Neural cell (in vitro differentiated cells): ENCODE data around the gene LGALS14. TPM values are rescaled to one million over a fixed set of nuclear protein-coding genes. Genes with fewer than 3 reads are reported as not detected.
A peak's percentile ranks its signal among the peaks of the same experiment; 100 is the strongest.

Experiments
- H2AFZ ChIP-seq: fragments of 200-600, 300-800 bp; sonication (generic), shearing (Covaris generic); 2 replicates; pipeline ENCODE4 v1.6.0; 2014; ENCODE audit warnings: low read depth, mild to moderate bottlenecking, antibody characterized with exemption, low read length, moderate library complexity
- H3F3A ChIP-seq: fragments of 200-600 bp; shearing (Covaris generic); 2 replicates; pipeline ENCODE4 v1.6.1; 2016; ENCODE audit warnings: mild to moderate bottlenecking, moderate library complexity, mixed read lengths, antibody characterized with exemption, low read length; ENCODE audit not compliant: insufficient read depth, poor library complexity, severe bottlenecking
- H3K27ac ChIP-seq: fragments of 200-600, 300-800 bp; sonication (generic), shearing (Covaris generic); 2 replicates; pipeline ENCODE4 v1.5.1; 2014; ENCODE audit warnings: mild to moderate bottlenecking, low read length, moderate library complexity
- H3K27me3 ChIP-seq: fragments of 300-800, 200-600 bp; sonication (generic), shearing (Covaris generic); 2 replicates; pipeline ENCODE4 v1.6.0; 2014; ENCODE audit warnings: mild to moderate bottlenecking, low read depth, low read length, moderate library complexity; ENCODE audit not compliant: insufficient read depth
- H3K36me3 ChIP-seq: fragments of 300-800, 200-600 bp; sonication (generic), shearing (Covaris generic); 2 replicates; pipeline ENCODE4 v1.5.1; 2014; ENCODE audit warnings: mild to moderate bottlenecking, antibody characterized with exemption, low read length, moderate library complexity; ENCODE audit not compliant: insufficient read depth
- H3K4me2 ChIP-seq: fragments of 300-800, 200-600 bp; sonication (generic), shearing (Covaris generic); 2 replicates; pipeline ENCODE4 v1.6.0; 2014; ENCODE audit warnings: mild to moderate bottlenecking, low read length
- H3K4me3 ChIP-seq: fragments of 300-800, 200-600 bp; sonication (generic), shearing (Covaris generic); 2 replicates; pipeline ENCODE4 v1.5.1; 2014; ENCODE audit warnings: mild to moderate bottlenecking, low read length, moderate library complexity
- H3K79me2 ChIP-seq: fragments of 200-600 bp; shearing (Covaris generic); replicated peaks from 2 replicates; pipeline ENCODE4 v1.6.0; 2014; ENCODE audit warnings: mild to moderate bottlenecking, low read length, moderate library complexity; ENCODE audit not compliant: insufficient read depth
- H3K9ac ChIP-seq: fragments of 300-800, 200-600 bp; sonication (generic), shearing (Covaris generic); 2 replicates; pipeline ENCODE4 v1.6.1; 2016; ENCODE audit warnings: mild to moderate bottlenecking, low read length, mixed read lengths
- H3K9me2 ChIP-seq: fragments of 200-600 bp; shearing (Covaris generic); 2 replicates; pipeline ENCODE4 v1.6.1; 2016; ENCODE audit warnings: mild to moderate bottlenecking, low read length, mixed read lengths; ENCODE audit not compliant: insufficient read depth
- H3K9me3 ChIP-seq: fragments of 200-600, 300-800 bp; sonication (generic), shearing (Covaris generic); 2 replicates; pipeline ENCODE4 v1.6.1; 2016; ENCODE audit warnings: mild to moderate bottlenecking, mixed run types, low read length, moderate library complexity, mixed read lengths
- H4K20me1 ChIP-seq: fragments of 200-600 bp; shearing (Covaris generic); 2 replicates; pipeline ENCODE4 v1.6.1; 2016; ENCODE audit warnings: mild to moderate bottlenecking, mixed run types; ENCODE audit not compliant: insufficient read depth
- CTCF ChIP-seq: fragments of 450-650 bp; IDR thresholded peaks from 2 replicates; pipeline ENCODE4 v1.5.1; 2014; ENCODE audit warnings: antibody characterized with exemption, mild to moderate bottlenecking, moderate library complexity; ENCODE audit not compliant: poor library complexity, severe bottlenecking
- EP300 ChIP-seq: fragments of 450-650 bp; conservative IDR thresholded peaks from 2 replicates; pipeline ENCODE4 v1.6.1; 2014; ENCODE audit warnings: antibody characterized with exemption, mild to moderate bottlenecking, moderate library complexity; ENCODE audit not compliant: poor library complexity, severe bottlenecking
- EZH2 ChIP-seq: fragments of 200-600, 300-800 bp; shearing (Covaris generic), sonication (generic); IDR thresholded peaks from 2 replicates; pipeline ENCODE4 v1.6.1; 2014; ENCODE audit warnings: antibody characterized with exemption, low read length, borderline replicate concordance, mild to moderate bottlenecking; ENCODE audit not compliant: insufficient read depth, poor library complexity, severe bottlenecking
- MXI1 ChIP-seq: fragments of 450-650 bp; conservative IDR thresholded peaks from 2 replicates; pipeline ENCODE4 v1.6.1; 2014; ENCODE audit warnings: antibody characterized with exemption, mild to moderate bottlenecking; ENCODE audit not compliant: poor library complexity, severe bottlenecking
- POLR2AphosphoS5 ChIP-seq: IDR thresholded peaks from 2 replicates; pipeline ENCODE4 v1.6.1; 2012
- RAD21 ChIP-seq: fragments of 450-650 bp; conservative IDR thresholded peaks from 2 replicates; pipeline ENCODE4 v1.6.1; 2014; ENCODE audit warnings: antibody characterized with exemption, mild to moderate bottlenecking, moderate library complexity
- REST ChIP-seq: IDR thresholded peaks from 2 replicates; pipeline ENCODE4 v1.6.1; 2012; ENCODE audit warnings: borderline replicate concordance
- SMC3 ChIP-seq: fragments of 450-650 bp; conservative IDR thresholded peaks from 2 replicates; pipeline ENCODE4 v1.6.1; 2014; ENCODE audit warnings: antibody characterized with exemption, mild to moderate bottlenecking, moderate library complexity; ENCODE audit not compliant: poor library complexity
- TAF1 ChIP-seq: IDR thresholded peaks from 2 replicates; pipeline ENCODE4 v1.6.1; 2012; ENCODE audit warnings: low read depth
- polyA plus RNA-seq: library from polyadenylated mRNA; depleted of rRNA; stranded (reverse); fragments of >200 nt; gene quantifications from 2 replicates; pipeline ENCODE4 v1.2.3, GENCODE V29; 2014

LGALS14 gene
- polyA plus RNA-seq, 1 donor from 2014 or later = 0.53 TPM

- H3K9me3 ChIP-seq = no peaks in the 10 kb centered on the region
- no peaks in the 10 kb centered on the region for H3F3A ChIP-seq
- TF ChIP-seq RAD21 (peak; percentile 91), TAF1 (no peak), EP300 (no peak), REST (no peak), MXI1 (peak; percentile 24), CTCF (peak; percentile 89), SMC3 (peak; percentile 93), POLR2AphosphoS5 (no peak), EZH2 (no peak)
- H3K9me2 ChIP-seq = no peaks in the 10 kb centered on the region
- H3K27me3 ChIP-seq = no peaks in the 10 kb centered on the region
- H3K9ac ChIP-seq = no peak overlapping the region
- H3K79me2 ChIP-seq = no peaks in the 10 kb centered on the region
- H3K4me2 ChIP-seq = no peak overlapping the region
- no peak overlapping the region for H2AFZ ChIP-seq
- no peaks in the 10 kb centered on the region for H3K36me3 ChIP-seq
- H4K20me1 ChIP-seq = no peaks in the 10 kb centered on the region
- H3K4me3 ChIP-seq = no peak overlapping the region
- H3K27ac ChIP-seq = no peak overlapping the region
Observed at GRCh38 chr19:39671739-39672363, 32.4 kb upstream of the LGALS14 start.

- Histone ChIP-seq H3K9ac (no peak overlapping the region), H3K4me3 (no peak overlapping the region), H3K36me3 (no peaks in the 10 kb centered on the region), H3K4me2 (no peak overlapping the region), H3K9me3 (no peaks in the 10 kb centered on the region), H3F3A (no peaks in the 10 kb centered on the region), H3K79me2 (no peaks in the 10 kb centered on the region), H2AFZ (no peak overlapping the region), H3K9me2 (no peaks in the 10 kb centered on the region), H4K20me1 (no peaks in the 10 kb centered on the region), H3K27me3 (no peaks in the 10 kb centered on the region), H3K27ac (no peak overlapping the region)
- TF ChIP-seq EP300 (no peak), CTCF (no peak), TAF1 (no peak), REST (no peak), MXI1 (no peak)
Observed at GRCh38 chr19:39672473-39672872, 31.8 kb upstream of the LGALS14 start.
